PFSK-1 (cell line): ENCODE data around the gene ARAP3.
A peak's percentile ranks its signal among the peaks of the same experiment; 100 is the strongest.

Experiments used
- FOXP2 ChIP-seq: optimal IDR thresholded peaks from 2 replicates; pipeline ENCODE3; 2011; ENCODE audit warnings: borderline replicate concordance, control low read depth, inconsistent platforms; ENCODE audit not compliant: insufficient read depth; ENCODE audit errors: extremely low read length, extremely low read depth
- POLR2AphosphoS5 ChIP-seq: IDR thresholded peaks from 2 replicates; pipeline ENCODE4 v1.6.1; 2012; ENCODE audit warnings: low read depth, mild to moderate bottlenecking, control low read depth, low read length, moderate library complexity
- SIN3A ChIP-seq: IDR thresholded peaks from 2 replicates; pipeline ENCODE4 v1.6.1; 2012; ENCODE audit warnings: mild to moderate bottlenecking, low read length, moderate library complexity, borderline replicate concordance; ENCODE audit not compliant: insufficient read depth
- TAF1 ChIP-seq: IDR thresholded peaks from 2 replicates; pipeline ENCODE4 v1.6.1; 2012; ENCODE audit warnings: low read length, control low read depth, borderline replicate concordance; ENCODE audit not compliant: insufficient read depth
- TF ChIP-seq, protein P1 (sequence below), 2 experiments: IDR thresholded peaks; 2 replicates each; pipeline versions ENCODE4 v1.6.1 to v1.8.0; 2011 to 2012; ENCODE audit warnings: low read depth in 2 of 2, low read length in 2 of 2, control low read depth in 1 of 2, inconsistent platforms in 1 of 2, mild to moderate bottlenecking in 1 of 2, moderate library complexity in 1 of 2; ENCODE audit not compliant: insufficient read depth in 1 of 2

Gene ARAP3

DNA sequence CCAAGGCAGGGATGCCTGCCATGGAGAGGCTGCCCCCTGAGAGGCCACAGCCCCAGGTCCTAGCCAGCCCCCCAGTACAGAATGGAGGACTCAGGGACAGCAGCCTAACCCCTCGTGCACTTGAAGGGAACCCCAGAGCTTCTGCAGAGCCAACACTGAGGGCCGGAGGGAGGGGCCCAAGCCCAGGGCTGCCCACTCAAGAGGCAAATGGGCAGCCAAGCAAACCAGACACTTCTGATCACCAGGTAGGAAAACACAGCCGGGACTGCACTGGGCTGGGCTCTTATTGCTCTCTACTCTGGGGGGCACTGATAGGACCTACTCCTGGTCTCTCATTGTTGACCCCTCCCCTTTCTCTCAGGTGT is 42.0 kb downstream of the ARAP3 start:
- TF ChIP-seq FOXP2 (no peak), TAF1 (no peak), SIN3A (no peak)
- TF ChIP-seq, protein P1, sequence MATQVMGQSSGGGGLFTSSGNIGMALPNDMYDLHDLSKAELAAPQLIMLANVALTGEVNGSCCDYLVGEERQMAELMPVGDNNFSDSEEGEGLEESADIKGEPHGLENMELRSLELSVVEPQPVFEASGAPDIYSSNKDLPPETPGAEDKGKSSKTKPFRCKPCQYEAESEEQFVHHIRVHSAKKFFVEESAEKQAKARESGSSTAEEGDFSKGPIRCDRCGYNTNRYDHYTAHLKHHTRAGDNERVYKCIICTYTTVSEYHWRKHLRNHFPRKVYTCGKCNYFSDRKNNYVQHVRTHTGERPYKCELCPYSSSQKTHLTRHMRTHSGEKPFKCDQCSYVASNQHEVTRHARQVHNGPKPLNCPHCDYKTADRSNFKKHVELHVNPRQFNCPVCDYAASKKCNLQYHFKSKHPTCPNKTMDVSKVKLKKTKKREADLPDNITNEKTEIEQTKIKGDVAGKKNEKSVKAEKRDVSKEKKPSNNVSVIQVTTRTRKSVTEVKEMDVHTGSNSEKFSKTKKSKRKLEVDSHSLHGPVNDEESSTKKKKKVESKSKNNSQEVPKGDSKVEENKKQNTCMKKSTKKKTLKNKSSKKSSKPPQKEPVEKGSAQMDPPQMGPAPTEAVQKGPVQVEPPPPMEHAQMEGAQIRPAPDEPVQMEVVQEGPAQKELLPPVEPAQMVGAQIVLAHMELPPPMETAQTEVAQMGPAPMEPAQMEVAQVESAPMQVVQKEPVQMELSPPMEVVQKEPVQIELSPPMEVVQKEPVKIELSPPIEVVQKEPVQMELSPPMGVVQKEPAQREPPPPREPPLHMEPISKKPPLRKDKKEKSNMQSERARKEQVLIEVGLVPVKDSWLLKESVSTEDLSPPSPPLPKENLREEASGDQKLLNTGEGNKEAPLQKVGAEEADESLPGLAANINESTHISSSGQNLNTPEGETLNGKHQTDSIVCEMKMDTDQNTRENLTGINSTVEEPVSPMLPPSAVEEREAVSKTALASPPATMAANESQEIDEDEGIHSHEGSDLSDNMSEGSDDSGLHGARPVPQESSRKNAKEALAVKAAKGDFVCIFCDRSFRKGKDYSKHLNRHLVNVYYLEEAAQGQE (IDR thresholded peaks at IDR 0.05; ENCODE audit: insufficient read depth in 1 of 2, low read depth in 2 of 2, low read length in 2 of 2), result no peak

DNA sequence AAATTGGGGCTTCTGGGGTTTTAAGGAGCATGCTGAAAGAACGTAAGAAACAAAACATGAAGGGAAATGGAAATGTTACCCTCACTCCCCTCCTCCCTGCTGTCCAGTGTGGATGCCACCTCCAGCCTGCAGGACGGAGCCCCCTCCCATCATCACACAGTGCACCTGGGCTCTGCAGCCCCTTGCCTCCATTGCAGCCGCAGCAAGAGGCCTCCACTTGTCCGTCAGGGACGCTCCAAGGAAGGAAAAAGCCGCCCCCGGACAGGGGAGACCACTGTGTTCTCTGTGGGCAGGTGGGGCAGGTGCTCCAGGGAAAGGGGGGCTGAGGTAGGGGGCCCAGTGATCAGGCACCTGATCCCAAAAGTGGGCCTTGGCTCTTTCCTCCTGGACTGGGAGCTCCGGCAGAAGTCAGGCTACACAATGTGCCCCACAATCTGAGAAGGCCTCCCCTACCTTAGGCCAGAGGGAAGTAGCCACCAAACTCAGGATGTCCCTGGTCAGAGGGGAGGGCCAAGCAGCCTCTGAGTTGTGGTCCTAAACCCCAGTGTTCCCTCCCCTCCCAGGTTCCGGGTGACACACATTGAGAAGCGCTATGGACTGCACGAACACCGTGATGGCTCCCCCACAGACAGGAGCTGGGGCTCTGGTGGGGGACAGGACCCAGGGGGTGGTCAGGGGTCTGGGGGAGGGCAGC is 42.5 kb downstream of the ARAP3 start:
- TF ChIP-seq, protein P1 (IDR thresholded peaks at IDR 0.05; ENCODE audit: insufficient read depth in 1 of 2, low read depth in 2 of 2, low read length in 2 of 2), result no peak
- no peak for TF ChIP-seq FOXP2
- TF ChIP-seq TAF1, result no peak
- TF ChIP-seq SIN3A, result no peak
- TF ChIP-seq POLR2AphosphoS5, result no peak

DNA sequence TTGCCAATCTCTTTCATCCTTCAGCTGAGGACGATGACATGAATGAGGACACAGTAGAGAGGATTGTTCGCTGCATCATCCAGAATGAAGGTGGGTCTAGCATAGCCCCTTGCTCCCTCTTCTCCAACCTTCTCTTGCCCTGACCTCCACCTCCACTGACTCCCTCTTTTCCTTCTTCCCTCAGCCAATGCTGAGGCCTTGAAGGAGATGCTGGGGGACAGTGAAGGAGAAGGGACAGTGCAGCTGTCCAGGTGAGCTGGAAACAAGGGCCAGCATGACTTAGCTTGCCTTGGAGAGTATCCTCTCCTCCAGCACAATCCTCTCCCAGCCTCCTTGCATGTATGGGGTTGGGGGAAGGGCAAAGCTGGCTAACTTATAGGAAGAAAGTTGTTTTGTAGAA is 43.3 kb downstream of the ARAP3 start:
- TF ChIP-seq, protein P1 (IDR thresholded peaks at IDR 0.05; ENCODE audit: insufficient read depth in 1 of 2, low read depth in 2 of 2, low read length in 2 of 2), result no peak
- TF ChIP-seq TAF1, result no peak
- no peak for TF ChIP-seq SIN3A
- TF ChIP-seq FOXP2, result no peak
- TF ChIP-seq POLR2AphosphoS5, result no peak

DNA sequence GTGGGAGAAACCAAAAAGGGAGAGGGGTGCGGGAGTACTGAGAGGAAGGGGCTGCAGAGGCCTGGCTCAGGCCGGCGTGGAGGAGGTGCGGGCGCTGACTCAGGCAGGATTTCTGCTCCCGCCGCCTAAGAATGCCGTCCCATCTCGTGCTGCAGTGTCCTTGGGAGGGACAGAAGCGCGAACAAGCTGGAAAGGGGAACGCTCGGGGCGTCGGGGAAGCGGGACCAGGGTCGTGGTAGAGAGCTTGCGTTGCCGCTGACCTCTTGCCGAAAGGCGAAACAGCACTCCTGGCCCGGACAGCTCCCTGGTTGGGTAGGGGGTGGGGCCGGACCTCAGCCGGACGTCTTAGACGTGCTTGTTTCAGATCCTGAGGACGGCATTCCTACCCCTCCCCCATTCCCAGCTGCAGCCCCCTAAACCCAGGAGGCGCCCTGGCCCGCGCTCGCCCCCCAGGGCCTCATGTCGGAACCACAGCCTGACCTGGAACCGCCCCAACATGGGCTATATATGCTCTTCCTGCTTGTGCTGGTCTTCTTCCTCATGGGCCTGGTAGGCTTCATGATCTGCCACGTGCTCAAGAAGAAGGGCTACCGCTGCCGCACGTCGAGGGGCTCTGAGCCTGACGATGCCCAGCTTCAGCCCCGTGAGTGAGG is 44.1 kb downstream of the ARAP3 start:
- TF ChIP-seq FOXP2 (no peak), POLR2AphosphoS5 (no peak), TAF1 (no peak), SIN3A (peak; percentile 92; the same call in 1 of the 2 replicates)
- TF ChIP-seq, protein P1 (IDR thresholded peaks at IDR 0.05; ENCODE audit: insufficient read depth in 1 of 2, low read depth in 2 of 2, low read length in 2 of 2), result peak; percentile 93

DNA sequence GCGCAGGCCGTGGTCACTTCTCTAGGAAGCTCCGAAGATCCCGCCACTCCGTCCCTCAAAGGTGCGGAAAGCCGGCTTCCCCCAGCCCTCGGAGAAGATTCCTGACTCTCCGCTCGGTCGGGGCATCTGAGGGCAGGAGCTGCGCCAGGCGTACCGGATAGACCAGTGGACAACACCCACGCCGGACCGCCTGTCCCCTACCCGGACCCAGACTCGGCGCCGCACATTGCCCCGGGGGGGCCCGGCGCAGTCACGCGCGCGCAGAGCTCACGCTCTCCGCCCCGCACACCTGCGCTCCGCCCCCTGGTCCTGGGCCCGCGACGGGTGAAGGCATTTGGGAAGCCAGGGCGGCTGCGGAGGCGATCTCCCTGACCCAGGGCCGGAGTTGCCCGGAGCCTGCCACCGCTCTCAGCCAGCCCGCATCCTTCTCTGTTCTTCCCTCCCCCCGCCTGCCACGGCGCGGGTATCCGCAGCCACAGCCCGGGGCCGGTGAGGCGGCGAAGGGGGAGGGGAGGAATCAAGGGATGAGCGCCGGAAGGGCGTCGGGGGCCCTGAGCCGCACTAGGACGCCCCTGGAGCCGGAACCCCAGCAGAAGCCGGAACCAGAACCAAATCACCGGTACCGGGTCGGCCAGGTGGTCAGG is 44.8 kb downstream of the ARAP3 start:
- TF ChIP-seq FOXP2, result peak; percentile 29
- TF ChIP-seq, protein P1 (IDR thresholded peaks at IDR 0.05; ENCODE audit: insufficient read depth in 1 of 2, low read depth in 2 of 2, low read length in 2 of 2), result no peak
